ENCODE results near the gene STAT6. TPM values are rescaled to one million over a fixed set of nuclear protein-coding genes. Genes with fewer than 3 reads are reported as not detected.

STAT6 gene
- total and polyA plus RNA-seq, 10 of the 15 experiments (the other 5 are each of a cell fraction or from before 2014, with no cell fraction given): 14.2 to 176 (median 89.6) TPM

- TF ChIP-seq CTCF (IDR thresholded peaks at IDR 0.05 in 2 of 3, conservative IDR thresholded peaks at IDR 0.05 in 1 of 3; ENCODE audit: control insufficient read depth in 2 of 3, extremely low read depth in 1 of 3, insufficient read depth in 1 of 3, low read depth in 3 of 3, low read length in 3 of 3) (no peak), NFXL1 (IDR thresholded peaks at IDR 0.05; ENCODE audit: borderline replicate concordance) (no peak), SUPT20H (IDR thresholded peaks at IDR 0.05; ENCODE audit: borderline replicate concordance, control insufficient read depth, low read depth, low read length) (no peak), RFX5 (IDR thresholded peaks at IDR 0.05; ENCODE audit: low read depth, low read length) (no peak), CHD1 (IDR thresholded peaks at IDR 0.05; ENCODE audit: low read depth, low read length) (no peak), USF2 (IDR thresholded peaks at IDR 0.05; ENCODE audit: borderline replicate concordance, low read depth, low read length) (no peak), MYB (IDR thresholded peaks at IDR 0.05; ENCODE audit: borderline replicate concordance, low read depth, low read length) (no peak), E2F8 (IDR thresholded peaks at IDR 0.05; ENCODE audit: low read depth, partially characterized antibody) (no peak), NBN (IDR thresholded peaks at IDR 0.05) (no peak), E4F1 (IDR thresholded peaks at IDR 0.05; ENCODE audit: borderline replicate concordance, partially characterized antibody) (no peak), SP1 (IDR thresholded peaks at IDR 0.05; ENCODE audit: low read depth, low read length) (no peak), CEBPB (IDR thresholded peaks at IDR 0.05; ENCODE audit: borderline replicate concordance in 1 of 2, low read depth in 2 of 2, low read length in 2 of 2) (no peak), RCOR1 (conservative IDR thresholded peaks at IDR 0.05; ENCODE audit: low read depth, low read length) (no peak), IRF4 (IDR thresholded peaks at IDR 0.05; ENCODE audit: low read depth, low read length) (no peak)
- ChIA-PET RAD21 (ENCODE audit: unreplicated experiment) (interaction anchor here (2.0 to 8.8 kb wide), 4 partner anchors 12 to 20 kb away, joined by 14 to 199 read pairs (median 76); partner anchors contain the start of genes NEMP1 and STAT6), CTCF (interaction anchor here (1.6 to 9.0 kb wide), 7 partner anchors 11 to 83 kb away, joined by 4 to 205 read pairs (median 7); partner anchors contain the start of genes NEMP1 and STAT6), POLR2A (interaction anchor here (0.9 to 7.6 kb wide), 6 partner anchors 12 to 26 kb away, joined by 3 to 74 read pairs (median 29); partner anchors contain the start of genes NEMP1 and STAT6), SMC1A (ENCODE audit: uncharacterized antibody, unreplicated experiment) (interaction anchor here (1.0 to 10.4 kb wide), 7 partner anchors 11 to 92 kb away, joined by 3 to 169 read pairs (median 29); partner anchors contain the start of genes NEMP1 and STAT6)
- no TSS peak for BruUV-seq (replicated peaks)
- Histone ChIP-seq H3K79me2 (ENCODE audit: control insufficient read depth, insufficient read depth, low read length) (peaks cover 34% of the 10 kb centered on the region), H3K4me1 (ENCODE audit: control insufficient read depth, insufficient read depth, low read length) (peaks cover 43% of the 10 kb centered on the region), H3K9ac (ENCODE audit: control insufficient read depth, insufficient read depth, low read length) (no peak overlapping the region), H3K27me3 (replicated peaks in 1 of 2; ENCODE audit: control insufficient read depth in 2 of 2, insufficient read depth in 2 of 2, low read length in 1 of 2) (no peaks in the 10 kb centered on the region), H3K4me3 (peak overlapping the region; percentile 52), H4K20me1 (ENCODE audit: control insufficient read depth, insufficient read depth) (no peaks in the 10 kb centered on the region), H3K36me3 (ENCODE audit: control insufficient read depth in 2 of 2, insufficient read depth in 2 of 2, low read length in 1 of 2) (peaks cover 9 to 18% of the 10 kb centered on the region in 2 experiments), H2AFZ (ENCODE audit: control insufficient read depth, low read depth, low read length) (no peak overlapping the region), H3K9me3 (replicated peaks; ENCODE audit: control insufficient read depth, insufficient read depth, low read length) (no peaks in the 10 kb centered on the region), H3K4me2 (ENCODE audit: control insufficient read depth, insufficient read depth) (peak overlapping the region; percentile 75), H3K27ac (ENCODE audit: control insufficient read depth, insufficient read depth) (no peak overlapping the region)
- 79% methylated on average over 17 of the region's 22 CpGs for WGBS (ENCODE audit: insufficient coverage, insufficient replicate concordance, low lambda C conversion rate, missing lambda C conversion rate)
- ATAC-seq (no peak), FAIRE-seq (no peak), DNase-seq (ENCODE audit: low read depth, low spot score) (no peak)
- intact Hi-C loops (cut with micrococcal nuclease; ENCODE audit: unreplicated experiment) (no loop called here), in situ Hi-C loops (cut with MboI) (no loop called here)
These were observed 20.1 kb downstream of the STAT6 start for GRCh38 chr12:57090924-57091637.
